Measurements from ENCODE around the gene C12orf42.

DNA sequence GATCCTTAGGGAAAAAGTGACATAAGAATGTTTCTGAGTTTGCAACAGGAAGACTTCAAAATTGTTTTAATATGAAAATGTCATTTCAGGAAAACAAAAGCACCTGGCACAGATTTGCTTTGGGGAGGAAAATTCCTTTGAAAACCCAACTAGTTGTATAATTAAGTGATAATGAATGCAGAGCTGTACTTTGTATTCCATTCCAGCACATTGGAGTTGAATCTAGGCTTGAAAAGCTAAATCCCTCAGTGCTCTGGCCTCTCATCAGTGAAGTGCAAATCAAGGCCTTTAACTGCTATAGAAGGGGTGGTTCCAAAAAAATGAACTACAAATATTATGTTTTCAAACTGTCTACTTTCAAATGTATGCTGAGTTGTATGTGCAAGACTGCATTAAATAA is 19.6 kb upstream of the C12orf42 start:
- TF ChIP-seq POLR2AphosphoS5 (IDR thresholded peaks at IDR 0.05; ENCODE audit: low read depth, low read length): no peak
- TF ChIP-seq CTCF (IDR thresholded peaks at IDR 0.05 in 2 of 3, conservative IDR thresholded peaks at IDR 0.05 in 1 of 3; ENCODE audit: borderline replicate concordance in 1 of 3, insufficient read depth in 1 of 3, low read depth in 2 of 3, low read length in 2 of 3): no peak
- TF ChIP-seq POLR2A (IDR thresholded peaks at IDR 0.05; ENCODE audit: borderline replicate concordance, extremely low read depth, insufficient read depth, insufficient read length): no peak
- no peak for TF ChIP-seq ZNF274 (IDR thresholded peaks at IDR 0.05; ENCODE audit: low read depth, low read length)
- TF ChIP-seq SP1 (IDR thresholded peaks at IDR 0.05; ENCODE audit: low read depth): no peak
- TF ChIP-seq EGR1 (IDR thresholded peaks at IDR 0.05; ENCODE audit: low read depth): no peak
- no peak for TF ChIP-seq RAD21 (IDR thresholded peaks at IDR 0.05; ENCODE audit: low read depth)
- no peak for TF ChIP-seq ELF1 (IDR thresholded peaks at IDR 0.05; ENCODE audit: borderline replicate concordance, low read depth)
- TF ChIP-seq ZFX (IDR thresholded peaks at IDR 0.05): no peak
- TF ChIP-seq CEBPB (IDR thresholded peaks at IDR 0.05; ENCODE audit: low read depth): no peak
- TF ChIP-seq CBX3 (IDR thresholded peaks at IDR 0.05; ENCODE audit: low read depth): no peak
- TF ChIP-seq SIN3A (IDR thresholded peaks at IDR 0.05; ENCODE audit: low read depth): no peak
- TF ChIP-seq SRF (IDR thresholded peaks at IDR 0.05; ENCODE audit: low read depth): no peak

Measured in HCT116 (cell line).